ENCODE measurements around the gene ANKRD40CL. TPM values are rescaled to one million over a fixed set of nuclear protein-coding genes. Genes with fewer than 3 reads are reported as not detected.

Gene ANKRD40CL
- total RNA-seq, 1 donor from 2014 or later, result not detected

GRCh38 chr17:50768346-50768761 is 1.0 kb upstream of the ANKRD40CL start:
- no peaks in the 10 kb centered on the region for H3K36me3 ChIP-seq
- H3K4me1 ChIP-seq, result peaks cover 24% of the 10 kb centered on the region
- intact Hi-C loops (cut with DNase I), result no loop called here
- H3K27ac ChIP-seq, result no peak overlapping the region
- H3K9me3 ChIP-seq, result no peaks in the 10 kb centered on the region
- no peaks in the 10 kb centered on the region for H3K27me3 ChIP-seq
- no peak for TF ChIP-seq POLR2A (IDR thresholded peaks at IDR 0.05)
- no peak for TF ChIP-seq POLR2AphosphoS5 (IDR thresholded peaks at IDR 0.05; ENCODE audit: insufficient read depth in 1 of 2, low read depth in 1 of 2)
- TF ChIP-seq CTCF (IDR thresholded peaks at IDR 0.05), result no peak
- H3K4me3 ChIP-seq, result no peak overlapping the region
- DNase-seq (ENCODE audit: extremely low spot score in 2 of 2), result no peak

- H3K4me1 ChIP-seq, result peaks cover 30% of the 10 kb centered on the region
Measured at GRCh38 chr17:50767030-50767429, 288 bp downstream of the ANKRD40CL start.

GRCh38 chr17:50766222-50767023 is 895 bp downstream of the ANKRD40CL start:
- DNase-seq (ENCODE audit: extremely low spot score in 2 of 2), result no peak
- Histone ChIP-seq H3K27ac (no peak overlapping the region), H3K4me1 (peaks cover 30% of the 10 kb centered on the region), H3K9me3 (no peaks in the 10 kb centered on the region), H3K27me3 (no peaks in the 10 kb centered on the region), H3K36me3 (no peaks in the 10 kb centered on the region), H3K4me3 (no peak overlapping the region)
- intact Hi-C loops (cut with DNase I), result no loop called here
- TF ChIP-seq CTCF (IDR thresholded peaks at IDR 0.05), result no peak
- no peak for TF ChIP-seq POLR2A (IDR thresholded peaks at IDR 0.05)
- TF ChIP-seq POLR2AphosphoS5 (IDR thresholded peaks at IDR 0.05; ENCODE audit: insufficient read depth in 1 of 2, low read depth in 1 of 2), result no peak

More at GRCh38 chr17:50767030-50767429, 288 bp downstream of the ANKRD40CL start:
- H3K9me3 ChIP-seq, result no peaks in the 10 kb centered on the region
- intact Hi-C loops (cut with DNase I), result no loop called here
- DNase-seq (ENCODE audit: extremely low spot score in 2 of 2), result no peak
- H3K27me3 ChIP-seq, result no peaks in the 10 kb centered on the region
- TF ChIP-seq POLR2A (IDR thresholded peaks at IDR 0.05) (no peak), CTCF (IDR thresholded peaks at IDR 0.05) (no peak), POLR2AphosphoS5 (IDR thresholded peaks at IDR 0.05; ENCODE audit: insufficient read depth in 1 of 2, low read depth in 1 of 2) (no peak)
- no peaks in the 10 kb centered on the region for H3K36me3 ChIP-seq
- no peak overlapping the region for H3K4me3 ChIP-seq
- H3K27ac ChIP-seq, result no peak overlapping the region

- Histone ChIP-seq H3K4me3 (no peak overlapping the region), H3K4me1 (peaks cover 30% of the 10 kb centered on the region), H3K27ac (no peak overlapping the region), H3K9me3 (no peaks in the 10 kb centered on the region), H3K27me3 (no peaks in the 10 kb centered on the region), H3K36me3 (no peaks in the 10 kb centered on the region)
- DNase-seq (ENCODE audit: extremely low spot score in 2 of 2), result no peak
- no peak for TF ChIP-seq CTCF (IDR thresholded peaks at IDR 0.05)
- no peak for TF ChIP-seq POLR2AphosphoS5 (IDR thresholded peaks at IDR 0.05; ENCODE audit: insufficient read depth in 1 of 2, low read depth in 1 of 2)
- no peak for TF ChIP-seq POLR2A (IDR thresholded peaks at IDR 0.05)
- intact Hi-C loops (cut with DNase I), result no loop called here
Measured at GRCh38 chr17:50765454-50766221, 1.7 kb downstream of the ANKRD40CL start.
